Measurements from ENCODE around the gene ACAD9.

GRCh38 chr3:128879125-128879969 is at the start of gene ACAD9:
- TF ChIP-seq POLR2A (IDR thresholded peaks at IDR 0.05) (peak in 1 of 2 donors; percentile 93), CTCF (IDR thresholded peaks at IDR 0.05) (peak in 2 of 3 experiments; percentile 12 to 32), POLR2AphosphoS5 (IDR thresholded peaks at IDR 0.05; ENCODE audit: insufficient read depth in 1 of 2, low read depth in 1 of 2) (peak; percentile 99 to 100)
